Measurements from ENCODE around the gene NSD2. TPM values are rescaled to one million over a fixed set of nuclear protein-coding genes. Genes with fewer than 3 reads are reported as not detected.

NSD2 gene
- total RNA-seq, 2 experiments from 2014 or later, result 263 to 367 TPM

- no peak for ATAC-seq
- CTCF ChIA-PET, result interaction anchor here (1.7 to 4.4 kb wide), 3 partner anchors 13 to 24 kb away, joined by 4 to 38 read pairs (median 6); no protein-coding TSS in a partner anchor
- H3K4me3 Mint-ChIP-seq, result peak overlapping the region; percentile 100
- H3K27me3 Mint-ChIP-seq, result no peaks in the 10 kb centered on the region
- no peak for DNase-seq
- H3K27ac Mint-ChIP-seq, result peak overlapping the region; percentile 99
- peaks cover 33% of the 10 kb centered on the region for H3K36me3 Mint-ChIP-seq
- H3K4me1 Mint-ChIP-seq, result peaks cover 58% of the 10 kb centered on the region
- no peaks in the 10 kb centered on the region for H3K9me3 Mint-ChIP-seq (ENCODE audit: low read depth)
Measured at GRCh38 chr4:1874201-1874600, 3.0 kb downstream of the NSD2 start.

GRCh38 chr4:1879485-1879884 is 8.3 kb downstream of the NSD2 start:
- H3K36me3 Mint-ChIP-seq, result peaks cover 42% of the 10 kb centered on the region
- H3K27me3 Mint-ChIP-seq, result no peaks in the 10 kb centered on the region
- H3K9me3 Mint-ChIP-seq (ENCODE audit: low read depth), result no peaks in the 10 kb centered on the region
- H3K4me1 Mint-ChIP-seq, result peaks cover 63% of the 10 kb centered on the region
- DNase-seq (no peak), ATAC-seq (no peak)
- CTCF ChIA-PET, result interaction anchor here (0.6 kb wide), 1 partner anchor 20 kb away, joined by 3 read pairs; no protein-coding TSS in a partner anchor
- no peak overlapping the region for H3K27ac Mint-ChIP-seq
- no peak overlapping the region for H3K4me3 Mint-ChIP-seq

GRCh38 chr4:1880332-1880731 is 9.1 kb downstream of the NSD2 start:
- Mint-ChIP-seq H3K27ac (peak overlapping the region; percentile 8), H3K4me3 (no peak overlapping the region), H3K4me1 (peaks cover 59% of the 10 kb centered on the region), H3K9me3 (ENCODE audit: low read depth) (no peaks in the 10 kb centered on the region), H3K27me3 (no peaks in the 10 kb centered on the region), H3K36me3 (peaks cover 40% of the 10 kb centered on the region)
- CTCF ChIA-PET, result no interaction called here
- no peak for ATAC-seq
- DNase-seq, result no peak

GRCh38 chr4:1882850-1883271 is 11.7 kb downstream of the NSD2 start:
- Mint-ChIP-seq H3K4me1 (peaks cover 58% of the 10 kb centered on the region), H3K4me3 (no peak overlapping the region), H3K27ac (peak overlapping the region; percentile 33), H3K36me3 (peaks cover 37% of the 10 kb centered on the region), H3K27me3 (no peaks in the 10 kb centered on the region), H3K9me3 (ENCODE audit: low read depth) (no peaks in the 10 kb centered on the region)
- CTCF ChIA-PET, result interaction anchor here (0.9 to 3.2 kb wide), 3 partner anchors 12 to 27 kb away, joined by 3 to 20 read pairs (median 7); no protein-coding TSS in a partner anchor
- DNase-seq (no peak), ATAC-seq (no peak)

GRCh38 chr4:1883583-1883982 is 12.4 kb downstream of the NSD2 start:
- no peak overlapping the region for H3K4me3 Mint-ChIP-seq
- ATAC-seq, result no peak
- H3K9me3 Mint-ChIP-seq (ENCODE audit: low read depth), result no peaks in the 10 kb centered on the region
- peaks cover 55% of the 10 kb centered on the region for H3K4me1 Mint-ChIP-seq
- CTCF ChIA-PET, result interaction anchor here (0.9 to 3.2 kb wide), 3 partner anchors 12 to 26 kb away, joined by 3 to 20 read pairs (median 7); no protein-coding TSS in a partner anchor
- no peak overlapping the region for H3K27ac Mint-ChIP-seq
- H3K27me3 Mint-ChIP-seq, result no peaks in the 10 kb centered on the region
- DNase-seq, result no peak
- H3K36me3 Mint-ChIP-seq, result peaks cover 34% of the 10 kb centered on the region

- Mint-ChIP-seq H3K9me3 (ENCODE audit: low read depth) (no peaks in the 10 kb centered on the region), H3K4me3 (no peak overlapping the region), H3K27ac (no peak overlapping the region), H3K36me3 (peaks cover 28% of the 10 kb centered on the region), H3K4me1 (peaks cover 45% of the 10 kb centered on the region), H3K27me3 (no peaks in the 10 kb centered on the region)
- CTCF ChIA-PET, result interaction anchor here (1.7 to 4.1 kb wide), 2 partner anchors 14 to 15 kb away, joined by 3 to 30 read pairs; partner anchors contain the start of gene NSD2
- no peak for ATAC-seq
- no peak for DNase-seq
Measured at GRCh38 chr4:1885414-1885813, 14.2 kb downstream of the NSD2 start.

- Mint-ChIP-seq H3K4me3 (no peak overlapping the region), H3K27ac (peak overlapping the region; percentile 44), H3K36me3 (peaks cover 25% of the 10 kb centered on the region), H3K9me3 (ENCODE audit: low read depth) (no peaks in the 10 kb centered on the region), H3K4me1 (peaks cover 37% of the 10 kb centered on the region), H3K27me3 (no peaks in the 10 kb centered on the region)
- DNase-seq (no peak), ATAC-seq (no peak)
- CTCF ChIA-PET, result interaction anchor here (1.6 to 4.1 kb wide), 2 partner anchors 12 to 14 kb away, joined by 6 to 30 read pairs; no protein-coding TSS in a partner anchor
Measured at GRCh38 chr4:1887052-1887451, 15.9 kb downstream of the NSD2 start.

- Mint-ChIP-seq H3K4me3 (no peak overlapping the region), H3K27ac (no peak overlapping the region)
Measured at GRCh38 chr4:1890979-1891570, 19.9 kb downstream of the NSD2 start.

GRCh38 chr4:1895971-1896657 is 24.9 kb downstream of the NSD2 start:
- Mint-ChIP-seq H3K9me3 (ENCODE audit: low read depth) (no peaks in the 10 kb centered on the region), H3K36me3 (peaks cover 43% of the 10 kb centered on the region), H3K4me1 (peaks cover 60% of the 10 kb centered on the region), H3K4me3 (no peak overlapping the region), H3K27ac (no peak overlapping the region), H3K27me3 (no peaks in the 10 kb centered on the region)
- ATAC-seq (no peak), DNase-seq (no peak)
- CTCF ChIA-PET, result interaction anchor here (0.9 to 6.1 kb wide), 3 partner anchors 13 to 22 kb away, joined by 3 to 48 read pairs (median 38); no protein-coding TSS in a partner anchor

More at GRCh38 chr4:1890979-1891570, 19.9 kb downstream of the NSD2 start:
- DNase-seq (no peak), ATAC-seq (no peak)
- Mint-ChIP-seq H3K36me3 (peaks cover 31% of the 10 kb centered on the region), H3K9me3 (ENCODE audit: low read depth) (no peaks in the 10 kb centered on the region), H3K4me1 (peaks cover 36% of the 10 kb centered on the region), H3K27me3 (no peaks in the 10 kb centered on the region)
- CTCF ChIA-PET, result no interaction called here

GRCh38 chr4:1896658-1896991 is 25.4 kb downstream of the NSD2 start:
- CTCF ChIA-PET, result interaction anchor here (4.8 to 6.1 kb wide), 2 partner anchors 12 to 22 kb away, joined by 38 to 48 read pairs; no protein-coding TSS in a partner anchor
- no peak for DNase-seq
- peaks cover 45% of the 10 kb centered on the region for H3K36me3 Mint-ChIP-seq
- no peaks in the 10 kb centered on the region for H3K27me3 Mint-ChIP-seq
- H3K27ac Mint-ChIP-seq, result no peak overlapping the region
- H3K9me3 Mint-ChIP-seq (ENCODE audit: low read depth), result no peaks in the 10 kb centered on the region
- ATAC-seq, result no peak
- H3K4me3 Mint-ChIP-seq, result no peak overlapping the region
- H3K4me1 Mint-ChIP-seq, result peaks cover 60% of the 10 kb centered on the region

- Mint-ChIP-seq H3K27ac (no peak overlapping the region), H3K9me3 (ENCODE audit: low read depth) (no peaks in the 10 kb centered on the region), H3K4me3 (no peak overlapping the region), H3K27me3 (no peaks in the 10 kb centered on the region), H3K36me3 (peaks cover 53% of the 10 kb centered on the region), H3K4me1 (peaks cover 63% of the 10 kb centered on the region)
- no peak for DNase-seq
- CTCF ChIA-PET, result interaction anchor here (1.1 to 6.1 kb wide), 9 partner anchors 11 to 175 kb away, joined by 3 to 48 read pairs (median 20); partner anchors contain the start of gene LETM1
- no peak for ATAC-seq
Measured at GRCh38 chr4:1898007-1898406, 26.8 kb downstream of the NSD2 start.

GRCh38 chr4:1898681-1899080 is 27.5 kb downstream of the NSD2 start:
- ATAC-seq (no peak), DNase-seq (no peak)
- Mint-ChIP-seq H3K9me3 (ENCODE audit: low read depth) (no peaks in the 10 kb centered on the region), H3K4me3 (no peak overlapping the region), H3K27ac (peak overlapping the region; percentile 80), H3K27me3 (no peaks in the 10 kb centered on the region), H3K36me3 (peaks cover 54% of the 10 kb centered on the region), H3K4me1 (peaks cover 67% of the 10 kb centered on the region)
- CTCF ChIA-PET, result interaction anchor here (0.7 to 6.1 kb wide), 16 partner anchors 10 to 153 kb away, joined by 3 to 48 read pairs (median 4); partner anchors contain the start of gene LETM1
